Activated CD8-positive, alpha-beta memory T cell treated with anti-CD3 and anti-CD28 coated beads, Interleukin-2, amount 50 U/mL, for 1 hour (primary cell): ENCODE data around the gene CLNS1A.
A peak's percentile ranks its signal among the peaks of the same experiment; 100 is the strongest.
"Not testable (repeated sequence)": the region's sequence is repeated elsewhere in the genome, so short reads cannot be mapped to it uniquely, and the experiment has no call there.

Experiments
- DNase-seq: peaks from one replicate; pipeline ENCODE4 v3.0.0-alpha.2; 2020; ENCODE audit errors: extremely low read depth

Gene CLNS1A, protein sequence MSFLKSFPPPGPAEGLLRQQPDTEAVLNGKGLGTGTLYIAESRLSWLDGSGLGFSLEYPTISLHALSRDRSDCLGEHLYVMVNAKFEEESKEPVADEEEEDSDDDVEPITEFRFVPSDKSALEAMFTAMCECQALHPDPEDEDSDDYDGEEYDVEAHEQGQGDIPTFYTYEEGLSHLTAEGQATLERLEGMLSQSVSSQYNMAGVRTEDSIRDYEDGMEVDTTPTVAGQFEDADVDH

GRCh38 chr11:77637345-77638165, at the start of gene CLNS1A:
CLNS1A (minus strand) TSS chr11:77637794; CDS start chr11:77637714, 80 bp downstream.
- peak; percentile 37 for DNase-seq

- no peak for DNase-seq
These were observed 49.5 kb upstream of the CLNS1A start for GRCh38 chr11:77687088-77687487.

- DNase-seq: no peak
These were observed 39.5 kb upstream of the CLNS1A start for GRCh38 chr11:77677138-77677537.

DNA sequence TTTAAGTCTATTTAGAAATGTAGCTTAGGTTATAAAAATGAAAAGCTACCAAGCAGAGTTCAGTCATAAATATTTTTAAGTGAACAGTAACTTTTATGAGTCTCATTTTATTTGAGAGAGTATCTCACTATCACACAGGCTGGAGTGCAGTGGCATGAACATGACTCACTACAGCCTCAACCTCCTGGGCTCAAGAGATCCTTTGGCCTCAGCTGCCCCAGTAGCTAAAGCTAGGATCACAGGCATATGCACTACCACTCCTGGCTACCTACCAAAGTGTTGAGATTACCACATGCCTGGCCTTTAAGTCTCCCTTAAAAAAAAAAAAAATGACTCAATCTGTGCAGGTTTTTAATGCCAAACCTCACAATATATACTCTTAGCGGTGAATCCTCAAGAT, 34.7 kb upstream of the CLNS1A start:
- no peak for DNase-seq

- no peak for DNase-seq
These were observed 32.4 kb upstream of the CLNS1A start for GRCh38 chr11:77669848-77670511.

DNA sequence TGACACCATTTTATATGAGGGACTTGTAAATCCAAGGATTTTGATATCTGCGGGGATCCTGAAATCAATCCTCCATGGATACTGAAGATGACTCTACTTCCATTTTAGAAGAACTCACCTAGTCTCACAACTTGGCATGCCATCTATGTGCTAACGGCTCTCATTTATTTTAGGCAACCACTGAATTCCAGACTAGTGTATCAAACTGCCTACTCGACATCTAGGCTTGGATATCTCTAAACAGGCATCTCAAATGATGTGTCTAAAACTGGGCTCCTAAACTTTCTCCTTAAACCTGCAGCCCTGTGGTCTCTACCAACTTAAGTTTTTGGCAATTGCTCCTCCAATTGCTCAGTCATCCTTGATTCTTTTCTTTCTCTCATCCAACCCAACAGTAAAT, 31.2 kb upstream of the CLNS1A start:
- no peak for DNase-seq

GRCh38 chr11:77665240-77665965, 27.8 kb upstream of the CLNS1A start:
- DNase-seq: no peak

GRCh38 chr11:77661670-77662069, 24.1 kb upstream of the CLNS1A start:
- DNase-seq: no peak

GRCh38 chr11:77660947-77661346, 23.4 kb upstream of the CLNS1A start:
- DNase-seq: no peak

- no peak for DNase-seq
These were observed 20.8 kb upstream of the CLNS1A start for GRCh38 chr11:77658213-77659013.

DNA sequence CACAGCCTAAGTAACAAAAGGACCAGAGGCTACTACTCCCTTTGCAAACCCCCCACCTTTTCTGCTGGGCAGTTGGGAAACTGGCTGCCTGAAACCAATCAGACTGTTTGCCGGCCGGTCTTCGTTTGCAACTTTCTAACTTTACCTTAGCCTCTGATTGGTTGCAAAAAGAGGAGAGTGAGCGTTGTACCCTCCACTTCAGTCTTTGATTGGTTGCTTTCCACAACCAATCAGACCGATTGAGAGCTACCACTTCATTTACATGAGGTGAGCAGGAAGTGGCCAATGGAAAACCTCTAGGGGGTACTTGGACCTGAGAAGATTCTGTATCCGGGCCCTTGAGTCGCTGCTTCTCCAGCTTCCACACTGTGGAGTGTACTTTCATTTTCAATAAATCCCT, 18.8 kb upstream of the CLNS1A start:
- DNase-seq: no peak

DNA sequence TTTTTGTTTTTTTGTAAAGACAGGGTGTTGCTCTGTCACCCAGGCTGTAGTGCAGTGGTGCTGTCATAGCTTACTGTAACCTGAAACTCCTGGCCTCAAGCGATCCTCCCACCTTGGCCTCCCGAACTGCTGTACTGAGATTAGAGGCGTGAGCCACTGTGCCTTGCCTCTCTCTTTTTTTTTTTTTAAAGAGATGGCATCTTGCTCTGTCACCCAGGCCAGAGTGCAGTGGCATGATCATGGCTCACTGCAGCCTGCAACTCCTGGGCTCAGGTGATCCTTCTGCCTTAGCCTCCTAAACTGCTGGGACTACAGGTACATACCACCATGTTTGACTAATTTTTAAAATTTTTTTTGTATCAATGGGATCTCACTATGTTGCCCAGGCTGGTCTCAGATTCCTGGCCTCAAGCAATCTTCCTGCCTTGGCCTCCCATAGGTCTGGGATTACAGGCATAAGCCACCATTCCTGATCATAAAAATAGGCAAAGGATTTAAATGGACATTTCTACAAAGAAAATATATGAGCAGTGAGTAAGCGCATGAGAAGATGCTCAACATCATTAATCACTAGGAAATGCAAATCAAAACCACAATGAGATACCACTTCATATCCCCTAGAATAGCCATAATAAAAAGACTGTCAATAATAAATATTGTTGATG, 17.3 kb upstream of the CLNS1A start:
- no peak for DNase-seq

DNA sequence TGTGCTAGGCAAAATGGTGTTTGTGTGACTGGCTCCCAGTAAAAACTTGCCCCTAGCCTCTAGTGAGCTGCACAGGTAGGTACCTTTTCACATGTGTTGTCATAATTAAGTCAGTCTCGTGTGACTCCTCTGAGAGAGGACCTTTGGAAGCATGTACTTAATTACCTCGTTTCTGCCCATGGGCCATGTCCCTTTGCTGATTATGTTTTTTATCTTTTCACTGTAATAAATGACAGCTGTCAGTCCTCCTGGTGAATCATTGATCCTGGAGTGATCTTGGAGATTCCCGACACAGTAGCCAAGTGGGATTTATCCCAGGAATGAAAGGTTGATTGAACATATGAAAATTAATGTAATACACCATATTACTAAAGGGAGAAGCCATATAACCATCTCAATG, 12.5 kb upstream of the CLNS1A start:
- no peak for DNase-seq

- no peak for DNase-seq
These were observed 10.2 kb upstream of the CLNS1A start for GRCh38 chr11:77647654-77648305.

GRCh38 chr11:77644887-77645286, 7.3 kb upstream of the CLNS1A start:
- no peak for DNase-seq

DNA sequence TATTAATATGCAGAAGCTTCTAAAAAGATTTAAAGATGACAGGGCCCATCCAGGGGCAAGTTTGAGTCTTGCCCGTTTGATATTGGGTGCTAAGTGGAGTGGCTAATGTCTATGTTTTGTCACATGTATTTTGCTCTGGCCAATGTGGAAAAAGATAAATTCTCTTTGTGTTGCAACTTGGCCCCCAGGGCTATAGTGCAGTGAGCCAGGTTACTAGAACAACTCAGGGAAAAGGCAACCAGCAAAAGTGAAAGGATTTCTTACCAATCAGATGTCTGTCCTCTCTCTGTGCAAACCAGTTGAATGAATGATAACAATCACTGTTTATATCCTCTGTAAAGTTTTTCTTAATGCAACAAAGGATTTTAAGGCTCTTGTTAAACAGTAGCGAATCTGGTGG, 4.6 kb upstream of the CLNS1A start:
- no peak for DNase-seq

DNA sequence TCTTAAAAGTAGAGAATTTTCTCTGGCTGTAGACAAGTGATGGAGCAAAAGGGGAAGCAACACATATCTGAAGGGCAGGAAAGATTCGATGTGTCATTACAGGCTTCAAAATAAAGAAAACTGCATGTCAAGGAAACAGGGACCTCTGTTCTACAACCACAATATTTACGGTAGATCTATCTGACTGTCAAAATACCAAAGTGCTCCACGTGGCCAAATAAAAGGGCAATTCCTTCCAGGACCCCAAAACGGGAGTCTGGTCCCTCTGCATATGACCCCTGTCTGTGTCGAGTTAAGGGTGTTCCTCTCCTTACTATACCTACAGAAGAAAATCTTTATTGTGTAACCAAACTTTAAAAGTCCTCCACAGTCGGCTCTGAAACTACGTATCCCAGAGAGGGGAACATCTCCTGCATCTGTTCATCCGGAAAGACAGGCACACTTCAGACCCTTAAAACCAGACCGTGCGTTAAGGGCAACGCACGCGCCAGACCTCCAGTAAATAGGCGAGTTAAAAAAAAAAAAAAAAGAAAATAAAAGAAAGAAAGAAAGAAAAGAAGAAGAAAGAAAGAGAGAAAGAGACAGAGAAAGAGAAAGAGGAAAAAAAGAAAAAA, 756 bp downstream of the CLNS1A start:
- DNase-seq: no peak

GRCh38 chr11:77633926-77634325, 3.7 kb downstream of the CLNS1A start:
- not testable (repeated sequence) for DNase-seq

- DNase-seq: no peak
These were observed 7.4 kb downstream of the CLNS1A start for GRCh38 chr11:77630157-77630710.
